GM18517 (cell line): ENCODE measurements around the gene SH3BGRL3.

ENCODE experiments used
- ATAC-seq: cut with Tn5 transposase; IDR thresholded peaks from one replicate; pipeline ENCODE4 v1.9.1; 2021; ENCODE audit warnings: mild to moderate bottlenecking, moderate library complexity; ENCODE audit not compliant: unreplicated experiment

SH3BGRL3 gene

GRCh38 chr1:26277261-26277661 lies 2.6 kb upstream of the SH3BGRL3 start:
- no peak for ATAC-seq

DNA sequence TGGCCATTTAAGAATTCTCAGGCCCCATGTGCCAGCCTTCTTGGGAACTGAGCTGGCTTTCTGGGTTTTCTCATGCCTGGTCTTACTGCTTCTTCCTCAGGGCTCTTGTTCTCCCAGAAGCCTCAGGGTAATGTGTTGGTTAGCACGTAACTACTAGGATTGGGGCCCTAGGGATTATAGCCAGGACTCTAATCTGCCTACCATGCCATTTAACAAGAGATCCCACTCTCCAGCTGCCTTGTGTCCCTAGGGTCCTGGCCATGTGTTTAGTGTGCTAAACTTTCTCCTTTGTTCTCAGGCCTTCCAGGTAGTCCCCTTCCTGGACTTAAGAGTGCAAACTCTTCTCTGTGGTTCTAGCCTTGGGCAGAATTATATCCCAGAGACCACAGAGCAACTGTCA lies 2.2 kb upstream of the SH3BGRL3 start:
- no peak for ATAC-seq

GRCh38 chr1:26278303-26278702 lies 1.6 kb upstream of the SH3BGRL3 start:
- no peak for ATAC-seq

- ATAC-seq, result no peak
Observed at GRCh38 chr1:26278724-26279455, 996 bp upstream of the SH3BGRL3 start.

DNA sequence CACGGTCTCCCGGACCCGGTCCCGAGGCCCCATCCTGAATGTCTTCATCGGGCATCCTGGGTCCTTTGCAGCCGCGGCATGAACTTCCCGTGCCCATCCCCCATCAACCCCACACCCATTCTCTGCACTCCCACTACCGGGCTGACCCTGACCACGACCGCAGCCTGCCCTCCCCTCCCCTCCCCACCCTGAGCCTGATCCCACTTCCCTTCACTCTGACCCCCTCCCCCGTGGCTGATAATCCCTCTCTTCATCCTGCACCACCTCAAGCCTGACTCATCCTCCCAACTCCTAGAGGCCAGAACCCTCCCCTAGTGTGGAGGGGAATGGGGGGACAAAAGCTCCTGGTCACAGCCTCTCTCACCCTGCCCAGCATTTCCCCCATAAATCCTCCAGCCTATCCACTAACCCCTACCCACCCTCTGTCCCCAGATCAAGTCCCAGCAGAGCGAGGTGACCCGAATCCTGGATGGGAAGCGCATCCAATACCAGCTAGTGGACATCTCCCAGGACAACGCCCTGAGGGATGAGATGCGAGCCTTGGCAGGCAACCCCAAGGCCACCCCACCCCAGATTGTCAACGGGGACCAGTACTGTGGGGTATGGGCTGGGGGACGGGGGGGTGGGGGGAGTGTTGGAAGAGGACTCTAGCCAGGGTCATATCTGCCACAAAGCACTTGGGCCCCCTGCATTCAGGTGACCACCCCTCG lies 602 bp downstream of the SH3BGRL3 start:
- no peak for ATAC-seq

- ATAC-seq, result no peak
Observed at GRCh38 chr1:26281091-26281958, 1.4 kb downstream of the SH3BGRL3 start.

- ATAC-seq, result no peak
Observed at GRCh38 chr1:26281971-26282370, 2.1 kb downstream of the SH3BGRL3 start.

- ATAC-seq, result no peak
Observed at GRCh38 chr1:26282401-26282918, 2.6 kb downstream of the SH3BGRL3 start.

DNA sequence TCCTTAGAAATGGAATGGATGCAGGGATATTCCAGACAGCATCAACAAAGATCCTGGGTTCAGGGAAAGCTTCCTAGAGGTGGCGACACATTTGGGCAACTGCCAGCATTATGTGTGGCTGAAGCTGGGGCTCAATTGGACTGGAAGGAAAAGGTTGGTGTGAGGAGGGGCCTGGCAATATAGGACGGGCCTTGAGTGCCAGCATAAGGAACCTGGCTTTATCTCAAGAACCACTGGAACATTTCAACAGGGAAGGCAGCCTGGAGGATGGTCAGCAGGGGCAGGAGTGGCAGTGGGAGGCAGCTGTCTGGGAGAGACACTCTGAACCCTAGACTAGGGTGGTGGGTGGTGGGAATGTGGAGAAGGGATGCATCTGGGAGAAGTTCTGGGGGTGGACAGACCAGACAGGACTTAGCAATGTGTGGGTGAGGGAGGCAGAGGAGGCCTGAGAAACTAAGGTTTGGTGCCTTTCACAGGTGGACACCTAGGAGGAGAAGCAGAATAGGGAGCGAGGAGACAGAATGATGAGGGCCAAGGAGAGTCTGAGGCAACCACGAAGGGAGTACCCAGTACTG lies 3.5 kb downstream of the SH3BGRL3 start:
- no peak for ATAC-seq

GRCh38 chr1:26283871-26284596 lies 4.1 kb downstream of the SH3BGRL3 start:
- no peak for ATAC-seq

GRCh38 chr1:26284597-26285347 lies 4.9 kb downstream of the SH3BGRL3 start:
- no peak for ATAC-seq

GRCh38 chr1:26285366-26286063 lies 5.6 kb downstream of the SH3BGRL3 start:
- ATAC-seq, result no peak

DNA sequence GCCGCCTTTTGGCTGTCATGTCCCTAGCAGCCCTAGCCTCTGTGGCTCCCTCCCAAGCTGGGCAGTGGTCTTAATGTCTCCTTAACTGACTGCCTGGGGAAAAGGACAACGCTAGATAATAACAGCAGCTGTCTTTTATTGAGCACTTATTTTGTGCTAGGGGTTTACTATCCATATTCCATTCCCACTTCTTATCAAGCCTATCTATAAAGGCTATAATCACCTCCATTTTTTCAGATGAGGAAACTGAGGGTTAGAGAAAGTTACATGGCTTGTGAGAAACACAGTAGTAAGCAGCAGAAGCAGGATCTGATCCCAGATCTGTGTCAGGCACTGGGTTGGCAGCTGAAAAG lies 6.2 kb downstream of the SH3BGRL3 start:
- ATAC-seq, result no peak

GRCh38 chr1:26287033-26287711 lies 7.3 kb downstream of the SH3BGRL3 start:
- peak; percentile 30 for ATAC-seq

GRCh38 chr1:26287811-26288210 lies 7.9 kb downstream of the SH3BGRL3 start:
- no peak for ATAC-seq

DNA sequence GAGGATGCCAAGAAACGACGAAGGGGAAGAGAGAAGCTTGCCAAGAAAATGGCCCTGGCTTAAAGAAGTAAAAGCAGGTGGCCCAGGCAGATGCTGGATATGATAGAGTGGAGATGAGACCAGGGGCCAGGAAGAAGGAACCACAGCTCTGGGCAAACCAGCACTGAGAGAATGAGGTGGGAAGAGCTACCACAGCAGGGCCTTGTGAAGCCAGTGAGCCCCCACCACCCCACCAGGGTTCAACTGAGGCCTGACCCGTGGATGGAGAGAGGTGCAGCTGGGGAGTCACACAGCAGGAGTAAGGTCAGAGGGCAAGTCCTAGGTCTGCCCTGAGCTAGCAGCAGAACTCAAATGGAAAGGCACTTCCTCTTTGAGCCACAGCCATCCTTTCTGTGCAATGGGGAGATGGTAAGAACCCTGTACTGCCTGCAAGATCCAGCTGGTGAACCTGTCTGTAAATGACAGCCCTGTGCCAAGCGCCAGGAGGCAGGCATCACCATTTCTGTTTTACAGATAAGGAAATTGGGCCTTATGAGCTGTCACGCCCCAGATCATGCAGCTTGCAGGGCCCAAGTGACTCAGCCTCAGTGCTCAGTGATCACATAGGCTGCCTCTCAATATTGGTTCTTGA lies 8.5 kb downstream of the SH3BGRL3 start:
- no peak for ATAC-seq

- no peak for ATAC-seq
Observed at GRCh38 chr1:26289158-26290059, 9.5 kb downstream of the SH3BGRL3 start.
